ENCODE data around the gene MED12.

MED12 gene

GRCh38 chrX:71191248-71191647, 72.9 kb downstream of the MED12 start:
- DNase-seq (ENCODE audit: low read depth in 2 of 3, low spot score in 2 of 3): no peak

Data from activated CD8-positive, alpha-beta memory T cell treated with anti-CD3 and anti-CD28 coated beads for 48 hours (primary cell).